IPS-18a (cell line): Measurements from ENCODE around the gene FARSB.
A peak's percentile ranks its signal among the peaks of the same experiment; 100 is the strongest.

ENCODE experiments used
- H3K27ac ChIP-seq: one replicate; pipeline ENCODE4 v1.5.1; 2013; ENCODE audit warnings: low read length
- H3K27me3 ChIP-seq: one replicate; pipeline ENCODE4 v1.6.1; 2013; ENCODE audit warnings: mild to moderate bottlenecking, low read length; ENCODE audit not compliant: control insufficient read depth, insufficient read depth
- H3K36me3 ChIP-seq: one replicate; pipeline ENCODE4 v1.6.1; 2013; ENCODE audit warnings: low read depth, low read length; ENCODE audit not compliant: control insufficient read depth
- H3K4me1 ChIP-seq: one replicate; pipeline ENCODE4 v1.6.1; 2013; ENCODE audit warnings: low read depth, low read length; ENCODE audit not compliant: control insufficient read depth
- H3K4me3 ChIP-seq: one replicate; pipeline ENCODE4 v1.5.1; 2013; ENCODE audit warnings: low read length
- H3K9ac ChIP-seq: one replicate; pipeline ENCODE4 v1.6.1; 2013; ENCODE audit warnings: mild to moderate bottlenecking, low read length, moderate library complexity
- H3K9me3 ChIP-seq: one replicate; pipeline ENCODE4 v1.6.1; 2013; ENCODE audit warnings: low read depth, low read length; ENCODE audit not compliant: control insufficient read depth

FARSB gene

GRCh38 chr2:222656526-222657446, 894 bp upstream of the FARSB start:
- no peaks in the 10 kb centered on the region for H3K9me3 ChIP-seq
- H3K27me3 ChIP-seq: no peaks in the 10 kb centered on the region
- no peaks in the 10 kb centered on the region for H3K36me3 ChIP-seq
- peaks cover 11% of the 10 kb centered on the region for H3K4me1 ChIP-seq
- peak overlapping the region; percentile 100 for H3K27ac ChIP-seq
- peak overlapping the region; percentile 95 for H3K9ac ChIP-seq
- peak overlapping the region; percentile 97 for H3K4me3 ChIP-seq

GRCh38 chr2:222653280-222653679, 2.6 kb downstream of the FARSB start:
- Histone ChIP-seq H3K4me1 (peaks cover 11% of the 10 kb centered on the region), H3K27ac (no peak overlapping the region), H3K9me3 (no peaks in the 10 kb centered on the region), H3K36me3 (peaks cover 4% of the 10 kb centered on the region), H3K4me3 (no peak overlapping the region), H3K9ac (no peak overlapping the region), H3K27me3 (no peaks in the 10 kb centered on the region)

DNA sequence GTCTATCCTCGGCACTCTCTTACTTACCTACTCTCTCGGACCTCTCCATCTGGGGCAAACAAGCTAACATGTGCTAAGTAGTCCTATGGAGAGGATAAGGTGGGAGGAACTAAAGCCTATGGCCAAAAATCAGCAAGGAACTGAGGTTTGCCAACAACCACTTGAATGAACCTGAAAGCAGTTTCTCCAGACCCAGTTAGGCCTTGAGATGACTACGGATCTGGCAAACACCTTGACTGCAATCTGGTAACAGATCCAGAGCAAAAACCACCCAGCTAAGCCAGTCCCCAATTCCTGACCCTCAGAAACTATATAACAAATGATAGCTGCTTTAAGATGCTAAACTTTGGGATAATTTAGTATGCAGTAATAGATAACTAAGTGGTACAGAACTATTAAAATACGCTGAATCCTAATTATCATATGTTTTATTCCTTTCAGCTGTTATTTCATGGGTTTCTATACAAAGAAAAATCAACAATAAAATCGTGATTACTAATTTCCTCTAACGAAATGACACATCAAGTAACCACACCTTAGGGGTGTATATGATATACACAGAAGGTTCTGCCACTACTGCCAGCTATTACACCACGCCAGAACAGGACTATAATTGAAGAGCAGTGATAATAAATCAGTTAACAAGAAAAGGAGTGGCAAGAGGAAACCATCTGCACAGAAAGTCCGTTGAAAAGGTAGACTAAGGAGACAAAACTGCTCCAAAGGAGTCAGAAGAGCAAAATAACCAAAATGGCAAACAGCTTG, 3.2 kb downstream of the FARSB start:
- Histone ChIP-seq H3K4me1 (peaks cover 11% of the 10 kb centered on the region), H3K4me3 (no peak overlapping the region), H3K27me3 (no peaks in the 10 kb centered on the region), H3K36me3 (peaks cover 11% of the 10 kb centered on the region), H3K9me3 (no peaks in the 10 kb centered on the region), H3K9ac (no peak overlapping the region), H3K27ac (no peak overlapping the region)

DNA sequence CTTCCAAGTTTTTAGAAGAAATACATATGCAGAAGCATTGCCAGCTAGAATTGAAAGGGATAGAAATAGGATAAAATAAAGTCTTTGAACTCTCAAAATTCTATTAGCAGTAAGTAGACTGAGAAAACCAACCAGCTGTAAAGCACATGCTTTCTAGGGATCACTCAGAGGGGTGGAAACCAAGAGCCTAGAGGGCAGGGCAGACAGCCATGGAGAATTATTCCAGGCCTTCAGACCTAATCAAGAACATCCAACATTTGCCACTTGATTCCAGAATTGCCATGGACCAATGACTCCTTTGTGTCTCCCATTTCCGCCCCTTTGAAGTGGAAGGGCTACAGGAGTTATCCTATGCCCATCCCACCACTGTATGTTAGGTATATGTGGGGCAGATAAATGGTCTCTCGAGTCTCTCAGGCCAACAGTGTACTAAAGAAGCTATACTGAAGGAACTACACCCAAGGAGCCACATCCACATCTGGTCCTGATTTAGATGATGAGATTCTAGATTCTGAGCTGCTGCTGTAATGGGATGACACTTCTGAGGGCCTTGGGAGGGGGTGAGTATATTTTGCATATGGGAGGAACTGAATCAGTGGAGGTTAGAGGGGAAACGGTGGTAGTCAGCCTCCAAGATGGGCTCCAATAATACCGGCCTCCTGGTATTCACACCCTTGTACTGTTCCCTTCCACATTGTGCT, 4.0 kb downstream of the FARSB start:
- Histone ChIP-seq H3K27me3 (no peaks in the 10 kb centered on the region), H3K36me3 (peaks cover 17% of the 10 kb centered on the region), H3K4me3 (no peak overlapping the region), H3K27ac (no peak overlapping the region), H3K9me3 (no peaks in the 10 kb centered on the region), H3K9ac (no peak overlapping the region), H3K4me1 (peaks cover 6% of the 10 kb centered on the region)

- Histone ChIP-seq H3K36me3 (peaks cover 30% of the 10 kb centered on the region), H3K4me3 (no peak overlapping the region)
Measured at GRCh38 chr2:222649801-222650200, 6.1 kb downstream of the FARSB start.

GRCh38 chr2:222646008-222646407, 9.9 kb downstream of the FARSB start:
- Histone ChIP-seq H3K27me3 (no peaks in the 10 kb centered on the region), H3K9ac (no peak overlapping the region), H3K4me3 (no peak overlapping the region), H3K4me1 (no peaks in the 10 kb centered on the region), H3K9me3 (no peaks in the 10 kb centered on the region), H3K36me3 (peaks cover 48% of the 10 kb centered on the region), H3K27ac (no peak overlapping the region)

More at GRCh38 chr2:222649801-222650200, 6.1 kb downstream of the FARSB start:
- Histone ChIP-seq H3K27ac (no peak overlapping the region), H3K9ac (no peak overlapping the region), H3K4me1 (peaks cover 6% of the 10 kb centered on the region), H3K27me3 (no peaks in the 10 kb centered on the region), H3K9me3 (no peaks in the 10 kb centered on the region)

- H3K9me3 ChIP-seq: no peaks in the 10 kb centered on the region
- H3K9ac ChIP-seq: no peak overlapping the region
- no peaks in the 10 kb centered on the region for H3K4me1 ChIP-seq
- no peaks in the 10 kb centered on the region for H3K27me3 ChIP-seq
- H3K4me3 ChIP-seq: no peak overlapping the region
- H3K27ac ChIP-seq: no peak overlapping the region
- H3K36me3 ChIP-seq: peaks cover 62% of the 10 kb centered on the region
Measured at GRCh38 chr2:222643134-222643533, 12.8 kb downstream of the FARSB start.

- Histone ChIP-seq H3K36me3 (peaks cover 59% of the 10 kb centered on the region), H3K27me3 (no peaks in the 10 kb centered on the region)
Measured at GRCh38 chr2:222641336-222641735, 14.6 kb downstream of the FARSB start.

DNA sequence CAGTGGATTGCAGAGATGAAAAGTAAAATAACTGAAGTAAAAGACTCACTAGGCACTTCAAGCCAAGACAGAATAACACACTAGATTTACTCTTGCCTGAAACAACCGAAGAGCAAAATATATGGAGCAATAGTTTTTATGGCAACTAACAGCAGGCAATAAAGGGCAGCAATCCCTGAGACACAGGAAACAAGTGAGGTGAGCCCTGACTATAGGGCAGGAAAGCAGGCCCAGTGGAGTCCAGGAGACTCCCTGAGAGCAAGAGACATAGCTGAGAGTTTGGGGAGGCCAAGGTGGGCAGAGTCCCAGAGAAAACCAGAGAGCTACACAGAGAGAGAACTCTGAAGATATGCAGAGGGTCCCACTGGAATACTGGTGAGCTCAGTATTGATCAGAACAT, 18.8 kb downstream of the FARSB start:
- no peaks in the 10 kb centered on the region for H3K9me3 ChIP-seq
- no peak overlapping the region for H3K4me3 ChIP-seq
- no peaks in the 10 kb centered on the region for H3K4me1 ChIP-seq
- H3K27me3 ChIP-seq: no peaks in the 10 kb centered on the region
- no peak overlapping the region for H3K27ac ChIP-seq
- H3K36me3 ChIP-seq: peaks cover 62% of the 10 kb centered on the region
- no peak overlapping the region for H3K9ac ChIP-seq

More at GRCh38 chr2:222641336-222641735, 14.6 kb downstream of the FARSB start:
- H3K9me3 ChIP-seq: no peaks in the 10 kb centered on the region
- H3K4me1 ChIP-seq: no peaks in the 10 kb centered on the region
- H3K9ac ChIP-seq: no peak overlapping the region
- no peak overlapping the region for H3K4me3 ChIP-seq
- H3K27ac ChIP-seq: no peak overlapping the region

DNA sequence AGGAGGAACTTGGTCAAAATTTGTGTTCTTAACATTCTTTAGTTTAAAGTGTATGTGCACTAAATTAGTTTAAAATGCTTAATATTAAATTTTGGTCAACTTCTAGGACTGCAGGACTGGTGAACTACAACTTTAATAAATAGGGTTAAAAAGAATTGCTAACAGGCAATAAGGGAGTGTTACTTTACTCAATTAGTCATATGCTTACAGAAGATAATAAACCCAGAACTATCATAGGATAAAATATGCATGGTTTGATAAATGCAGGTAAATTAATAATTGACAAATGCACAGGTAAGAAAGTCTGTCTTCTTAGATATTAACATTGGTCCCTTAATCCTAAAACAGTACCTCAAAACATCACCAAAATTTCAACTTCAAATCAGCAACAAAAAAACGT, 20.6 kb downstream of the FARSB start:
- Histone ChIP-seq H3K9me3 (no peaks in the 10 kb centered on the region), H3K27ac (no peak overlapping the region), H3K4me3 (no peak overlapping the region), H3K4me1 (no peaks in the 10 kb centered on the region), H3K27me3 (no peaks in the 10 kb centered on the region), H3K36me3 (peaks cover 73% of the 10 kb centered on the region), H3K9ac (no peak overlapping the region)

- no peak overlapping the region for H3K27ac ChIP-seq
- H3K4me1 ChIP-seq: no peaks in the 10 kb centered on the region
- no peaks in the 10 kb centered on the region for H3K9me3 ChIP-seq
- no peak overlapping the region for H3K9ac ChIP-seq
- no peaks in the 10 kb centered on the region for H3K27me3 ChIP-seq
- peaks cover 79% of the 10 kb centered on the region for H3K36me3 ChIP-seq
- H3K4me3 ChIP-seq: no peak overlapping the region
Measured at GRCh38 chr2:222627764-222628163, 28.1 kb downstream of the FARSB start.
